ENCODE data around the gene MYOM1.

Gene MYOM1

DNA sequence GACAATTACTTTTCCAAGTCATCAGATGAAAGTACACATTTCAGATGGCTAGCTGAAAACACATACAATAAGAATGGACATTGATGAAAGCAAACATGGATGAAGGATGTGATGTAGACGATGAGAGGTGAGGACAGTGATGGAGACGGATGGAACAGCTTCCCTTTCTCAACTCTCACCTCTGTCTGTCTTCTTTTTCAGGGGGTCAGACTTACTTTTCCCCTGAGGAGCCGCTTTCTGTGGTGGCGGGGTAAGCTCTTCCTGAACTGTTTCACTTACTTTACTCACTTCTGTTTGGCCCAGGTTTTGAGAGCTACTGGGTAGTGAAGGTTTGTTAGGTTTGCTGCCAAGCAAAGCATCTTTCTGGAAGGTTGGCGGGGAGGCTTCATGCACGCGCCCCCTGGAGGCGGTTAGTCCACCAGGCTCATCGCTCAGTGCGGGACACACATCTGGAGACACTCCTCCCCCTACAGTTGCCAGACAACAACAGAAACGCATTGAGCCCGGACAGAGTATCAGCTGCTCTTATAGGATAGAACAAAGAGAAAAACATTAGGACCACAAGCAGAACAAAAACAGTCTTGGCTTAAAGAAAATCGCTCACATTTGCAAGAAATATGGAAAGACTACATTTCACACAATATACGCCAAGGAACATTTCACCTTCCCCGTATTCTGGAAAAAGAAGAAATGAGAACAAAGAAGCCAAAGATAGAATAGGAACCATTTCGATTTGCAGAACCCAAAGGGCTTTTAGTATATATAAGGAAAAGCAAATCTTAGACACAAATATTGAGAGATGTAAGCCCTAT is 90.5 kb downstream of the MYOM1 start:
- no peak for TF ChIP-seq TAF1 (IDR thresholded peaks at IDR 0.05; ENCODE audit: borderline replicate concordance, insufficient read depth, low read length)
- TF ChIP-seq FOXP2 (optimal IDR thresholded peaks at IDR 0.05; ENCODE audit: borderline replicate concordance, extremely low read depth, extremely low read length, insufficient read depth): peak; percentile 85
- TF ChIP-seq, protein P1, sequence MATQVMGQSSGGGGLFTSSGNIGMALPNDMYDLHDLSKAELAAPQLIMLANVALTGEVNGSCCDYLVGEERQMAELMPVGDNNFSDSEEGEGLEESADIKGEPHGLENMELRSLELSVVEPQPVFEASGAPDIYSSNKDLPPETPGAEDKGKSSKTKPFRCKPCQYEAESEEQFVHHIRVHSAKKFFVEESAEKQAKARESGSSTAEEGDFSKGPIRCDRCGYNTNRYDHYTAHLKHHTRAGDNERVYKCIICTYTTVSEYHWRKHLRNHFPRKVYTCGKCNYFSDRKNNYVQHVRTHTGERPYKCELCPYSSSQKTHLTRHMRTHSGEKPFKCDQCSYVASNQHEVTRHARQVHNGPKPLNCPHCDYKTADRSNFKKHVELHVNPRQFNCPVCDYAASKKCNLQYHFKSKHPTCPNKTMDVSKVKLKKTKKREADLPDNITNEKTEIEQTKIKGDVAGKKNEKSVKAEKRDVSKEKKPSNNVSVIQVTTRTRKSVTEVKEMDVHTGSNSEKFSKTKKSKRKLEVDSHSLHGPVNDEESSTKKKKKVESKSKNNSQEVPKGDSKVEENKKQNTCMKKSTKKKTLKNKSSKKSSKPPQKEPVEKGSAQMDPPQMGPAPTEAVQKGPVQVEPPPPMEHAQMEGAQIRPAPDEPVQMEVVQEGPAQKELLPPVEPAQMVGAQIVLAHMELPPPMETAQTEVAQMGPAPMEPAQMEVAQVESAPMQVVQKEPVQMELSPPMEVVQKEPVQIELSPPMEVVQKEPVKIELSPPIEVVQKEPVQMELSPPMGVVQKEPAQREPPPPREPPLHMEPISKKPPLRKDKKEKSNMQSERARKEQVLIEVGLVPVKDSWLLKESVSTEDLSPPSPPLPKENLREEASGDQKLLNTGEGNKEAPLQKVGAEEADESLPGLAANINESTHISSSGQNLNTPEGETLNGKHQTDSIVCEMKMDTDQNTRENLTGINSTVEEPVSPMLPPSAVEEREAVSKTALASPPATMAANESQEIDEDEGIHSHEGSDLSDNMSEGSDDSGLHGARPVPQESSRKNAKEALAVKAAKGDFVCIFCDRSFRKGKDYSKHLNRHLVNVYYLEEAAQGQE (IDR thresholded peaks at IDR 0.05; ENCODE audit: insufficient read depth in 1 of 2, low read depth in 2 of 2, low read length in 2 of 2): no peak
- TF ChIP-seq POLR2AphosphoS5 (IDR thresholded peaks at IDR 0.05; ENCODE audit: low read depth, low read length): no peak
- no peak; the same call in 1 of the 2 replicates for TF ChIP-seq SIN3A (IDR thresholded peaks at IDR 0.05; ENCODE audit: borderline replicate concordance, insufficient read depth, low read length)

DNA sequence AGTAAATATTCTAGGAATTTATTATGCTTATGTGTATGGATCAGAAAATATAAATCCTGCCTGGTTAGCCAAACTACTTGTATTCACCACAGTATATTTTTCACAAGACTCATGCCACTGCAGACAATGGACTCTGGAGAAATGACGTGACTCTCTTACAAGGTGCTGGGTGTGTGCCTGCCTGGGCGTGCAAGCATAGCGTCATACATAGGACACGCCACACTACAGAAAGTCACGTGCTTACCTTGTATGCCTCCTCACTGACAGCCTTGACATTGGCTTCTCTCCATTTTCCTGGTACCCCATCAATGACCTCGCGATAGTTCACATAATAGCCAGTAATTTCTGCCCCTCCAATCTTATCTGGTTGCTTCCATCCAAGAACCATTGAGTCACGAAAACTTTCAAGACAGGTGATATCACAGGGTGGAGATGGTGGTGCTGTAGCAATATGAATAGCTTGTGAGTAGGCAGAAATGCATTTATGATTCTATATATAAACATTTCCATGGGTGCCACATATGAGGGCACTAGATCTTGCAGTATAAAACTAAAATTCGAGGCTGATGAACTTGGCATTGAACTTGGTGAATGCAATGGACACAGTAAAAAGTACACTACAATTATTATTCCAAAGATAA is 93.2 kb downstream of the MYOM1 start:
- TF ChIP-seq POLR2AphosphoS5 (IDR thresholded peaks at IDR 0.05; ENCODE audit: low read depth, low read length) (no peak), FOXP2 (optimal IDR thresholded peaks at IDR 0.05; ENCODE audit: borderline replicate concordance, extremely low read depth, extremely low read length, insufficient read depth) (no peak), TAF1 (IDR thresholded peaks at IDR 0.05; ENCODE audit: borderline replicate concordance, insufficient read depth, low read length) (no peak), SIN3A (IDR thresholded peaks at IDR 0.05; ENCODE audit: borderline replicate concordance, insufficient read depth, low read length) (no peak)
- TF ChIP-seq, protein P1 (IDR thresholded peaks at IDR 0.05; ENCODE audit: insufficient read depth in 1 of 2, low read depth in 2 of 2, low read length in 2 of 2): no peak

DNA sequence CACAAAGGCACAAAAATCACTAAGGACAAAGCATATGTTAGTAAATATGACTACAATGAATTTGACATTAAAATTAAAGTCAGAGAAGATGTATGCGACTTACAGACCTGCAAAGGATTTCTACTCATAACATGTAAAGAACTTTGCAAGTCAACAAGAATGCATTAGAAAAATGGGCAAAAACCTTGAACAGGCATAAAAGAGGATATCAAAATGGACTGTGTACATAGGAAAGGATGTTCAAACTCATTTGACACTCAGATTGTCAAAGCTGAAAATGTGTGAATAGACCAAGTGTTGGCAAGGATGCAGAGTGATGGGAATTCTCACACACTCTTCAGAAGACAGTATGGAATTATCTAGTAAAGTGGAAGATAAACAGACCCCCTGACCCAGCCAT is 94.9 kb downstream of the MYOM1 start:
- TF ChIP-seq TAF1 (IDR thresholded peaks at IDR 0.05; ENCODE audit: borderline replicate concordance, insufficient read depth, low read length) (no peak), SIN3A (IDR thresholded peaks at IDR 0.05; ENCODE audit: borderline replicate concordance, insufficient read depth, low read length) (no peak), POLR2AphosphoS5 (IDR thresholded peaks at IDR 0.05; ENCODE audit: low read depth, low read length) (no peak), FOXP2 (optimal IDR thresholded peaks at IDR 0.05; ENCODE audit: borderline replicate concordance, extremely low read depth, extremely low read length, insufficient read depth) (no peak)
- TF ChIP-seq, protein P1 (IDR thresholded peaks at IDR 0.05; ENCODE audit: insufficient read depth in 1 of 2, low read depth in 2 of 2, low read length in 2 of 2): no peak

DNA sequence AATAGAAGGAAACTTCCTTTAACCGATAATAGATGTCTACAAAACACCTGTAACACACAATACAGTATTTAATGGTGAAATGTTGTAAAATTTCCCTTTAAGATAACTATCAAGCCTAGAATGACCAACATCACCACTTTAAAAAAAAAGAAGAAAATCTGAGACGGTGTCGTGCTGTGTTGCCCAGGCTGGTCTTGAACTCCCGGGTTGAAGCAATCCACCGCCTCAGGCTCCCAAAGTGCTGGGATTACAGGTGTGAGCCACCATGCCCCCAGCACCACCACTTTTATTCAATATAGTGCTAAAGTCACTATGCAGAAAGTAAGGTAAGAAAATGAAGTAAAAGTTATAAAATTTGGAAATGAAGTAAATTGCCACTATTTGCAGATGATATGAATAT is 96.9 kb downstream of the MYOM1 start:
- no peak for TF ChIP-seq FOXP2 (optimal IDR thresholded peaks at IDR 0.05; ENCODE audit: borderline replicate concordance, extremely low read depth, extremely low read length, insufficient read depth)

DNA sequence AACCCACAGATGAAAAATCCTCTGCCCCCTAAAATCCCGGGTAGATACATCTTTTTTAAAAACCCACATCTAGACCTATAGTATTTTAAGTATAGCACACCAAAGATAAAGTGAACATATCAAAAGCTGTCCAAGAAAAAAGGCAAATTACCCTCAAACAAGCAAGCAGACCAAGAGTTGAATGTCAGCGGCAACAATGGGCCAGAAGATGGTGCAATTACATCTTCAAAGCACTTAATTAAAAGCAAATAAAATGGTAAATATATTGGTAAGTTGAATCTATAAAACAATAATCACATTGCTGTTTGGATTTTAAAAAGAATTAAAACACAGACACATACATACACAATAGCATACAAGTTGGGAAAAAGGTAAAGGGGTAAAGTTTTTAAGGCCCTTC is 98.5 kb downstream of the MYOM1 start:
- TF ChIP-seq FOXP2 (optimal IDR thresholded peaks at IDR 0.05; ENCODE audit: borderline replicate concordance, extremely low read depth, extremely low read length, insufficient read depth) (no peak), TAF1 (IDR thresholded peaks at IDR 0.05; ENCODE audit: borderline replicate concordance, insufficient read depth, low read length) (no peak), SIN3A (IDR thresholded peaks at IDR 0.05; ENCODE audit: borderline replicate concordance, insufficient read depth, low read length) (no peak), POLR2AphosphoS5 (IDR thresholded peaks at IDR 0.05; ENCODE audit: low read depth, low read length) (no peak)
- TF ChIP-seq, protein P1 (IDR thresholded peaks at IDR 0.05; ENCODE audit: insufficient read depth in 1 of 2, low read depth in 2 of 2, low read length in 2 of 2): no peak
